ENCODE measurements around the gene INPP5F. TPM values are rescaled to one million over a fixed set of nuclear protein-coding genes. Genes with fewer than 3 reads are reported as not detected.

INPP5F gene, protein sequence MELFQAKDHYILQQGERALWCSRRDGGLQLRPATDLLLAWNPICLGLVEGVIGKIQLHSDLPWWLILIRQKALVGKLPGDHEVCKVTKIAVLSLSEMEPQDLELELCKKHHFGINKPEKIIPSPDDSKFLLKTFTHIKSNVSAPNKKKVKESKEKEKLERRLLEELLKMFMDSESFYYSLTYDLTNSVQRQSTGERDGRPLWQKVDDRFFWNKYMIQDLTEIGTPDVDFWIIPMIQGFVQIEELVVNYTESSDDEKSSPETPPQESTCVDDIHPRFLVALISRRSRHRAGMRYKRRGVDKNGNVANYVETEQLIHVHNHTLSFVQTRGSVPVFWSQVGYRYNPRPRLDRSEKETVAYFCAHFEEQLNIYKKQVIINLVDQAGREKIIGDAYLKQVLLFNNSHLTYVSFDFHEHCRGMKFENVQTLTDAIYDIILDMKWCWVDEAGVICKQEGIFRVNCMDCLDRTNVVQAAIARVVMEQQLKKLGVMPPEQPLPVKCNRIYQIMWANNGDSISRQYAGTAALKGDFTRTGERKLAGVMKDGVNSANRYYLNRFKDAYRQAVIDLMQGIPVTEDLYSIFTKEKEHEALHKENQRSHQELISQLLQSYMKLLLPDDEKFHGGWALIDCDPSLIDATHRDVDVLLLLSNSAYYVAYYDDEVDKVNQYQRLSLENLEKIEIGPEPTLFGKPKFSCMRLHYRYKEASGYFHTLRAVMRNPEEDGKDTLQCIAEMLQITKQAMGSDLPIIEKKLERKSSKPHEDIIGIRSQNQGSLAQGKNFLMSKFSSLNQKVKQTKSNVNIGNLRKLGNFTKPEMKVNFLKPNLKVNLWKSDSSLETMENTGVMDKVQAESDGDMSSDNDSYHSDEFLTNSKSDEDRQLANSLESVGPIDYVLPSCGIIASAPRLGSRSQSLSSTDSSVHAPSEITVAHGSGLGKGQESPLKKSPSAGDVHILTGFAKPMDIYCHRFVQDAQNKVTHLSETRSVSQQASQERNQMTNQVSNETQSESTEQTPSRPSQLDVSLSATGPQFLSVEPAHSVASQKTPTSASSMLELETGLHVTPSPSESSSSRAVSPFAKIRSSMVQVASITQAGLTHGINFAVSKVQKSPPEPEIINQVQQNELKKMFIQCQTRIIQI
- total RNA-seq: 15.0 and 16.5 TPM in 2 replicates

DNA sequence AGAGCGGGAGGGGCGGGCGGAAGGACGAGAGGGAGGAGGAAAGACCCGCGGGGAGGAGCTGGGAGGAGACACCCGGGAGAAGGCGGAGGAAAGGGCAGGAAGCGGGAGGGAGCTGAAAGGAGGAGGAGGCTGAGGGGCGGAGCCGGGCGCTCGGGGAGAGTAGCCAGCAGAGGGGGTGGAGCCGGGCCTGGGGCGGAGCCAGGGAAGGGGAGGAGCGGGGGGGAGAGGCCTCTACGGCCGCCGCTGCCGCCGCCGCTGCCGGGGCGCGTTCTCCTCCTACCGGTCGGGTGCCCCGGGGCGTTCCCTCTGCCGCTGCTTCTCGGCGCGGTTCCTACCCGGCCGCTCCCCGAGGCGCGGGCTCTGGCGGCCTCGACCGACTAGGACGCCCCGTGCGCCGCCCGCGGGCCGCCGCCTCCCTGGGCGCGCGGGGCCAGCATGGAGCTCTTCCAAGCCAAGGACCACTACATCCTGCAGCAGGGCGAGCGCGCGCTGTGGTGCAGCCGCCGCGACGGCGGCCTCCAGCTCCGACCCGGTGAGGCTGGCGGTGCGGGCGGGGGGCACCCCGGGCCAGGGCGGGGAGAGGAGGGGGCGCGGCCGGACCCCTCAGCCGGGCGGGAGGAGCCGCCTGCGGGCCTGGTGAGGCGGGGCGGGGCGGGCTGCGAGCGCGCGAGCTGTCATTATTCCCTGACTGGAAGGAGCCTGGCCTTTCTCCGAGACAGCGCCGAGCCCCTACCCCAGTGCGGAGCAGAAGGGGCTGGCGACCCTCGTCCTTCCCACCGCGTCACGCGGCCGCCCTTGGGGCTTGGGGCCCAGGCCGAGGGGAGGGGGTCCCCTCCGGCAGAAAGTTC is at the start of gene INPP5F:
Gene INPP5F (plus strand): TSS at position 223 of the 848 bp plus-strand sequence. CDS start 213 bp downstream, at position 436.

DNA sequence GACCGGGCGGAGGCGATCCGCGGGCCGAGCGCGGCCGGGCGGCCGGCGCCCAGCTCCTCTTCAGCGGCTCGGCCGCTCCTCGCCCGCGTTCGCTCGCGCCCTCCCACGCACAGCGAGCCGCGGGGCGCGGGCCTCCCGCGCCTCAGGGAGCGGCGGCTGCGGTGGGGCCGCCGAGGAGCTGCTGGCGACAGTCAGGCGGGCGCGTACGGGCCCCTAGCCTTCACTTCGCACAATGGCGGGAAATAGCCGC is 146.7 kb downstream of the INPP5F start, which contains the start of gene MCMBP:
Gene MCMBP (minus strand): TSS at position 234 of the 250 bp plus-strand sequence. CDS start 259 bp downstream, outside the sequence.

Other genes starting within 250 kb of the INPP5F start
- 75.7 and 92.5 TPM in 2 replicates for gene RGS10, start 183.3 kb upstream of the INPP5F start, total RNA-seq
- 38.3 and 53.9 TPM in 2 replicates for gene TIAL1, start 129.1 kb upstream of the INPP5F start, total RNA-seq
- gene BAG3, start 74.7 kb upstream of the INPP5F start, total RNA-seq: 38.1 and 40.6 TPM in 2 replicates
- 38.9 and 43.1 TPM in 2 replicates for gene MCMBP, start 146.8 kb downstream of the INPP5F start, total RNA-seq
- gene SEC23IP, start 166.7 kb downstream of the INPP5F start, total RNA-seq: 22.9 and 29.1 TPM in 2 replicates